ENCODE results near the gene SAG. TPM values are rescaled to one million over a fixed set of nuclear protein-coding genes. Genes with fewer than 3 reads are reported as not detected.

Gene SAG
- not detected for total RNA-seq
- long read RNA-seq = 0 reads

GRCh38 chr2:233307565-233307964, at the start of gene SAG:
Gene SAG (plus strand): TSS chr2:233307816. CDS start chr2:233309190, 1,374 bp downstream.
- intact Hi-C loops (cut with micrococcal nuclease) = no loop called here
- no peak for ATAC-seq
- no peak for DNase-seq

DNA sequence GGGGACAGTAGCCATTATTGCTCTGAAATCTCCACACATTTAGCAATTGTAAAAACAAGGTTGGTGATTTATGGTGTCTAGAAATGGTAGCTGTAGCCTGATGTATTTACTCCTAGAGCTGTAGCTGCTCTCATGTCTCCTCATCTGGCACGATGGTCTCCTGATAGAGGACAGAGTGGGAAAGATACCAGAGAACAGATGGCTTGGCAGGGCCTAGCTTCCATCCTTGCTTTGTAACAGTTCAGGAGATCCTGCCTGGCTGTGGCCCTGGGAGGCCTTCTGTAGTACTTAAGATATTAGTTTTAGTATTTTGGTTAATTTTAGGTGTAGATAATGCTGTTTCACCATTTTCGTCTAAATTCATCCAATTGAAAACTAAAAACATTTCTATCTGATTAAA, 49.4 kb upstream of the SAG start:
- intact Hi-C loops (cut with micrococcal nuclease) = loop anchor here (10.0 kb wide), 1 partner anchor 413 kb away; no protein-coding TSS in a partner anchor
- no peak for ATAC-seq
- no peak for DNase-seq

GRCh38 chr2:233259730-233260129, 47.9 kb upstream of the SAG start:
- ATAC-seq (no peak), DNase-seq (no peak)
- intact Hi-C loops (cut with micrococcal nuclease) = loop anchor here (10.0 kb wide), 1 partner anchor 415 kb away; no protein-coding TSS in a partner anchor

GRCh38 chr2:233260661-233261060, 47.0 kb upstream of the SAG start:
- ATAC-seq (no peak), DNase-seq (no peak)
- intact Hi-C loops (cut with micrococcal nuclease) = no loop called here

DNA sequence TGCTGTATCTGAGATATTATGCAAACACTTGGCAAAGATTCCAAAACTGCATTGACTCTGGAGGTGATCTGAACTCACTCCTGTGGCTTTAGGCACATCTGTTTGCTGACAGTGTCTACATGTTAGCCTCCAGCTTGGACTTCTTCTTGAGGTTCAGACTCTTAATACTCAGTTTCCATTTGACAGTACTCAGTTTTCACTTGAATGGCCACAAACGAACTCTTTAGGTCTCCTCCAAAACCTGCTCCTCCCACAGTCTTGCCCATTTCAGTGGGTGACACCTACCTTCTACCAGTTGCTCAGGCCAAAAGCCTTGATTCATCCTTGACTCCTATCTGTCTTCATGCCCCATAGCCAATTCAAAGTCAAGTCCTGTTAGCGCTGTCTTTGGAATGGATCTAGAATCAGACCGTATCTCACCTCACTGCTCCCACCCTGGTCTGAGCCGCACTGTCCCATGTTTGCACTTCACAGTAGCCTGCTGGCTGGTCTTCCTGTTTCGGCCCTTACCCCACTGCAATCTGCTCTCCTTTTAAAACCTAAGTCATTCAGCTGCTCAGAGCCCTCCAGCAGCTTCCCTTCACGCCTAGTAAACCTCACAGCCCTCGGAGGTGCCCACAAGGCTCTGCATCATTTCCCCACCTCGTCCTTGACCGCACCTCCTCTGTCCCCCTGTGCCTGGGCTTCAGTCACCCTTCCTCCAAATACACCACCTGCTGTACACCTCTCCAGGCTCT, 45.6 kb upstream of the SAG start:
- ATAC-seq = no peak
- no peak for DNase-seq
- intact Hi-C loops (cut with micrococcal nuclease) = no loop called here

DNA sequence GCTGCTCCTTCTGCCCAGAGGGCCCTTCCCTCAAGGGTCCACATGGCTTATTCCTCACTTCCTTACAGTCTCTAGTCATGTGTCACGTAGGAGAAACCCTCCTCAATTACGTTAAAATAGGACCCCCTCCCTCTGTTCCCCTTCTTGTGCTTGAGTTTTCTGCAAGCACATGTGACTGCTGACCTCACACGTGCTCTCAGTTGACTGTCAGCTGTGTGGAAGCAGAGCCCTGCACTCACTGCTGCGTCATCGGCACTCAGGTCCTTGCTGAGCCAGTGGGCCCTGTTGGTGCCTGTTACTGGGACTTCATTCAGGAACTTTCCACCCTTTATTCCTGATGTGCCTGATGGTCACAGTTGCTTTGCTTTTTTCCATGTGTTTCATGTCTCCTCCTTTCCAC, 45.1 kb upstream of the SAG start:
- no peak for DNase-seq
- no peak for ATAC-seq
- intact Hi-C loops (cut with micrococcal nuclease) = no loop called here

- ATAC-seq (no peak), DNase-seq (no peak)
- intact Hi-C loops (cut with micrococcal nuclease) = no loop called here
These were observed 44.5 kb upstream of the SAG start for GRCh38 chr2:233263045-233263570.

GRCh38 chr2:233264667-233265066, 42.9 kb upstream of the SAG start:
- DNase-seq (no peak), ATAC-seq (no peak)
- intact Hi-C loops (cut with micrococcal nuclease) = no loop called here

GRCh38 chr2:233265899-233266431, 41.7 kb upstream of the SAG start:
- intact Hi-C loops (cut with micrococcal nuclease) = no loop called here
- ATAC-seq = no peak

GRCh38 chr2:233266481-233266880, 41.1 kb upstream of the SAG start:
- DNase-seq (no peak), ATAC-seq (no peak)
- intact Hi-C loops (cut with micrococcal nuclease) = no loop called here

More at GRCh38 chr2:233265899-233266431, 41.7 kb upstream of the SAG start:
- DNase-seq = no peak

- no peak for DNase-seq
- intact Hi-C loops (cut with micrococcal nuclease) = no loop called here
- peak; percentile 23 for ATAC-seq
These were observed 39.9 kb upstream of the SAG start for GRCh38 chr2:233267516-233268245.

- intact Hi-C loops (cut with micrococcal nuclease) = no loop called here
- DNase-seq = no peak
- ATAC-seq = no peak
These were observed 37.2 kb upstream of the SAG start for GRCh38 chr2:233270366-233270765.

- DNase-seq (no peak), ATAC-seq (no peak)
- intact Hi-C loops (cut with micrococcal nuclease) = no loop called here
These were observed 36.7 kb upstream of the SAG start for GRCh38 chr2:233270951-233271350.

DNA sequence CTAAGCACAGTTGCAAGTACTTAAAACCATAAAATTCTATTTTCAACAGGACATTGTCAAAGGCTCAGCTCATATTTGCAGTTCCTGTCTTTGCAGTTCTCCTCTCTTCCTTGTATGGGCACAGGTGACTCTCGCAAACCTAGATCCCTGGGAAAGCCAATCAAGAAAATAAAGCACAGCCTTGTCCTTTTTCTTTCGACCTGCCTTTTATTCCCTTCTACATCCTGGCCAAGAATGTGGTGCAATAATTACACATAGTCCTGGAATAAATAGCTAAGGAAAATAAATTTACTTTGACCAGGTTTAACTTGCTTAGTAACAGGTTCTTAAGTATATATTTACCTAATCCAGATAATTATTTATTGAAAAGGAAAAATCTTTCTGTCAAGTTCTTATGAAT, 35.9 kb upstream of the SAG start:
- intact Hi-C loops (cut with micrococcal nuclease) = no loop called here
- no peak for DNase-seq
- no peak for ATAC-seq

GRCh38 chr2:233273120-233273519, 34.5 kb upstream of the SAG start:
- DNase-seq = no peak
- intact Hi-C loops (cut with micrococcal nuclease) = no loop called here
- ATAC-seq = no peak

DNA sequence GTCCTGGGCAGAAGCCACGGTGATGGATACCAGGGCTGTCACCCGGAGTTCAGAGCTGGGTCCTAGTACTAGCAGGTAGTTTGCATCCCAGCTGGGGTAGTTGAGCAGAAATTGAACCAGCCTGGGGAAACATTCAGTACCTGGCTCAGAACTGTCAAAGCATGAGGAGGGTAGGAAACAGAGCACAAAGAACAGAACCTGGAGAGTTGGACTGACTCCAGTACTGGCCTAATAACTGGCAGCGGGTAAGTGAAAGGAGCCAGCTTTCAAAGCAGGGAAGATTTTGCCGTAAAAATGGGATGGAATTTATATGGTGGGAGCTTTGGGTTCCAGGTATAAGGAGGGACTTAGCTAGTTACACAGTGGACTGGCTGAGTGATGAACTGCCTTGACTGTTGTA, 32.4 kb upstream of the SAG start:
- intact Hi-C loops (cut with micrococcal nuclease) = no loop called here
- DNase-seq (no peak), ATAC-seq (no peak)

DNA sequence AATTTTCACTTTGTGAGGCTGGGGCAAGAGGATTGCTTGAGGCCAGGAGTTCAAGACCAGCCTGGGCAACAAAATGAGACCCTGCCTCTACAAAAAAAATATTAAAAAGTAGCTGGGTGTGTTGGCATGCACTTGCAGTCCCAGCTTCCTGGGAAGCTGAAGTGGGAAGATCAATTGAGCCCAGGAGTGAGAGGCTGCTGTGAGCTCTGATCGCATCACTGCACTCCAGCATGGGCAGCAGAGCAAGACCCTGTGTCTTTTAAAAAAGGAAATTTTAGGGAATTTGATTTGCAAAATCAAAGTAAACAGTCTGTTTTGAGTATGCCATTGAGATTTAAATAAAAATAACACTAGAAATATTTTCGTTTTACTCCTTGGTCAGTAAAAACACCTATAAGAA, 28.7 kb upstream of the SAG start:
- intact Hi-C loops (cut with micrococcal nuclease) = no loop called here
- no peak for ATAC-seq
- DNase-seq = no peak

- no peak for ATAC-seq
- no peak for DNase-seq
- intact Hi-C loops (cut with micrococcal nuclease) = no loop called here
These were observed 27.4 kb upstream of the SAG start for GRCh38 chr2:233280114-233280693.

GRCh38 chr2:233281553-233281952, 26.1 kb upstream of the SAG start:
- DNase-seq = no peak
- ATAC-seq = no peak
- intact Hi-C loops (cut with micrococcal nuclease) = no loop called here

Data from left ventricle myocardium superior (tissue), 1 donor.